HFFc6 (cell line): ENCODE results near the gene IRS2. TPM values are rescaled to one million over a fixed set of nuclear protein-coding genes. Genes with fewer than 3 reads are reported as not detected.

Experiments used
- DNase-seq: peaks from one replicate; pipeline ENCODE4 v3.0.0-alpha.2; 2018
- H3K27ac Mint-ChIP-seq: 2 replicates; pipeline ENCODE4 v1.8.0; 2020; ENCODE audit warnings: mild to moderate bottlenecking, mixed read lengths
- H3K27me3 Mint-ChIP-seq: 2 replicates; pipeline ENCODE4 v1.8.0; 2021; ENCODE audit warnings: mild to moderate bottlenecking, moderate library complexity, mixed read lengths; ENCODE audit not compliant: insufficient read depth
- H3K36me3 Mint-ChIP-seq: 2 replicates; pipeline ENCODE4 v1.8.0; 2021; ENCODE audit warnings: low read depth, mixed read lengths
- H3K4me1 Mint-ChIP-seq: 2 replicates; pipeline ENCODE4 v1.8.0; 2020; ENCODE audit warnings: low read depth, mixed read lengths
- H3K4me3 Mint-ChIP-seq: 2 replicates; pipeline ENCODE4 v1.8.0; 2020; ENCODE audit warnings: mild to moderate bottlenecking, moderate library complexity, mixed read lengths
- H3K9me3 Mint-ChIP-seq: 2 replicates; pipeline ENCODE4 v1.8.0; 2020; ENCODE audit warnings: mild to moderate bottlenecking, mixed read lengths
- total RNA-seq, 6 experiments: library from RNA; stranded (reverse); fragmentation: NEBNext Ultra II Directional; extraction: Animal tissue kit (Norgen Biotek cat#: 25700); gene quantifications; 2 replicates in 1 of 6; 3 replicates in 5 of 6; pipeline ENCODE4 v1.2.3, GENCODE V29; 2021
- TF ChIP-seq, protein P1 (sequence below): fragments of 200-600 bp; sonication (generic); IDR thresholded peaks from 2 replicates; pipeline ENCODE4 v1.5.0; 2021; ENCODE audit warnings: antibody characterized with exemption, mild to moderate bottlenecking

Gene IRS2
- total RNA-seq, 6 experiments from 2014 or later: 5.2 to 11.1 (median 5.5) TPM

DNA sequence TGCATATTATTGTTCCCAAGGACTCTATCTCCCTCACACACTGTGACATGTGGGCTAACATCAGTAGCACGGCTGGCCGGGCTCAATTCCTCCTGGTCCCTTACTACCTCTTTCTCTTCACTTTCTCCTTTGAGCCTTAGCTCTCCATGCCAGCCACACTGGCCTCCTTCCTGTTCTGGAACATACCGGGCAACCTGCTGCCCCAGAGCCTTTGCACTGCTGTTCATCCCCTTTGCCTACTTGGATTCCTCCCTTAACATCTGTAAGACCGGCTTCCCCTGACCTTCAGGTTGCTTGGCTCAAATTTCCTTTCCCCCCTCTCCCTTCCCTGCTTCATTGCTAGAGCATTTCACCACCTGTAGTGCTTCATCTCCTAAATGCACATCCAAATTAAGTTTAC, 17.1 kb downstream of the IRS2 start:
- DNase-seq: no peak
- no peak overlapping the region for H3K27ac Mint-ChIP-seq
- H3K9me3 Mint-ChIP-seq: no peaks in the 10 kb centered on the region
- no peaks in the 10 kb centered on the region; the same call in none of the 2 replicates for H3K27me3 Mint-ChIP-seq
- peaks cover 23% of the 10 kb centered on the region for H3K36me3 Mint-ChIP-seq
- TF ChIP-seq, protein P1, sequence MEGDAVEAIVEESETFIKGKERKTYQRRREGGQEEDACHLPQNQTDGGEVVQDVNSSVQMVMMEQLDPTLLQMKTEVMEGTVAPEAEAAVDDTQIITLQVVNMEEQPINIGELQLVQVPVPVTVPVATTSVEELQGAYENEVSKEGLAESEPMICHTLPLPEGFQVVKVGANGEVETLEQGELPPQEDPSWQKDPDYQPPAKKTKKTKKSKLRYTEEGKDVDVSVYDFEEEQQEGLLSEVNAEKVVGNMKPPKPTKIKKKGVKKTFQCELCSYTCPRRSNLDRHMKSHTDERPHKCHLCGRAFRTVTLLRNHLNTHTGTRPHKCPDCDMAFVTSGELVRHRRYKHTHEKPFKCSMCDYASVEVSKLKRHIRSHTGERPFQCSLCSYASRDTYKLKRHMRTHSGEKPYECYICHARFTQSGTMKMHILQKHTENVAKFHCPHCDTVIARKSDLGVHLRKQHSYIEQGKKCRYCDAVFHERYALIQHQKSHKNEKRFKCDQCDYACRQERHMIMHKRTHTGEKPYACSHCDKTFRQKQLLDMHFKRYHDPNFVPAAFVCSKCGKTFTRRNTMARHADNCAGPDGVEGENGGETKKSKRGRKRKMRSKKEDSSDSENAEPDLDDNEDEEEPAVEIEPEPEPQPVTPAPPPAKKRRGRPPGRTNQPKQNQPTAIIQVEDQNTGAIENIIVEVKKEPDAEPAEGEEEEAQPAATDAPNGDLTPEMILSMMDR: no peak
- H3K4me3 Mint-ChIP-seq: no peak overlapping the region
- peaks cover 23% of the 10 kb centered on the region for H3K4me1 Mint-ChIP-seq

DNA sequence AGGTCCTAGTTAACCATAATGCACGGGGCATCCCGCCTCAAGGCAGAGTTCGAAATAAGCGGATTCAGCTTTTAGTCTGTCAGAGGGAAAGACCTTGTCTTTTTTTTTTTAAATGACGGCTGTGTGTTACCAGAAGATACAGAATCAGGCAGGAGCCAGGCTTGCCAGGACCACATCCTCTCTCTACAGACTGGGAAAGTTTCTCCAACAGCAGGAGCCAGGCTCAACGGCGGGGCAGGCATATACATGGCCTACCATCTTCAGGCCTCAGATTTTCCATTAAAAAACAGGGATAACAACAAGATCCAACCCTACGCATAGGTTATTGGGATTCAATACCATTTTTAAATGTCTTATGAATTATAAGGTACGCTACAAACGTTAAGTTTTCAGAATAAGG, 17.8 kb downstream of the IRS2 start:
- no peaks in the 10 kb centered on the region for H3K9me3 Mint-ChIP-seq
- peaks cover 16% of the 10 kb centered on the region for H3K36me3 Mint-ChIP-seq
- H3K4me1 Mint-ChIP-seq: peaks cover 22% of the 10 kb centered on the region
- no peak overlapping the region for H3K4me3 Mint-ChIP-seq
- DNase-seq: no peak
- TF ChIP-seq, protein P1: no peak
- no peak overlapping the region for H3K27ac Mint-ChIP-seq
- no peaks in the 10 kb centered on the region; the same call in none of the 2 replicates for H3K27me3 Mint-ChIP-seq

DNA sequence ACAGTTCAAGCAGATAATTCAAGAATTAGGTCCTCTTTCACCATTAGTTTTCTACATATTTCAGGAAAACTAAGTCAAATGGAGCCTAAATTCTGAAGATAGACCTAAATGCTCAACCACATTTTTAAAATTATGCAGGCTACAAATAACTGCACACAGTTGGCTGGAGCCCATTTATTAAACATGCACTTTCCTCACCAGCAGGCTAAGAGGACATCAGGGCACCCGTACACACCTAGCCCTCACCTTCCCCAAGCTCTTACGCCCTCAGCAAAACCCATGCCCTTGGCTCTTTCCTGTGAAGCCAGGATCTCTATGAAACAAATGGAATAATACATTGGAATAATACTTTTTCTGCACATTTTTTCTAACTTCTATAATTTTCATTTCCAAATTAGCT, 18.2 kb downstream of the IRS2 start:
- Mint-ChIP-seq H3K36me3 (peaks cover 12% of the 10 kb centered on the region; the same call in 1 of the 2 replicates), H3K27ac (no peak overlapping the region), H3K4me3 (no peak overlapping the region), H3K4me1 (peaks cover 17% of the 10 kb centered on the region), H3K9me3 (no peaks in the 10 kb centered on the region), H3K27me3 (no peaks in the 10 kb centered on the region; the same call in none of the 2 replicates)
- TF ChIP-seq, protein P1: no peak
- no peak for DNase-seq

DNA sequence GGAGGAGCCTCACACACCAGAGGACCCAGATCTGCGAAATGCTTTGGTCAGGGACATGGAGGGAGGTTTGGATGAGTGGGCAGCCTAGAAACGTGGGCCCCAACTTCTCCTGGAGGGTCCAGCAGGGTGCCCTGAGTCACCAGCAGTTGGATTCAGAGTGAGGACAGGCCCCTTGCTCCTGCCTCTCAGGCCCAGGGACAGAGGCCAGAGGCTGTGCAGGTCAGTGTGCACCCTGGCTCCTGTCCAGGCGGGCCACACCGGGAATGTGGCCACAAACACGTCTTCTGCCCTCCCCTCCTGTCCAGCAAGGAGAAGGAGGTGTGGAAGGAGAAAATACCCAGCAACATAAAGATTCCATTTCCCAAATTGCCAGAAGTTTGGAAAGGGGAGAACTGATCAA, 19.4 kb downstream of the IRS2 start:
- TF ChIP-seq, protein P1: no peak
- Mint-ChIP-seq H3K4me1 (peaks cover 23% of the 10 kb centered on the region), H3K27me3 (no peaks in the 10 kb centered on the region; the same call in none of the 2 replicates), H3K27ac (no peak overlapping the region), H3K9me3 (no peaks in the 10 kb centered on the region), H3K36me3 (peaks cover 12% of the 10 kb centered on the region; the same call in 1 of the 2 replicates), H3K4me3 (no peak overlapping the region)
- no peak for DNase-seq

DNA sequence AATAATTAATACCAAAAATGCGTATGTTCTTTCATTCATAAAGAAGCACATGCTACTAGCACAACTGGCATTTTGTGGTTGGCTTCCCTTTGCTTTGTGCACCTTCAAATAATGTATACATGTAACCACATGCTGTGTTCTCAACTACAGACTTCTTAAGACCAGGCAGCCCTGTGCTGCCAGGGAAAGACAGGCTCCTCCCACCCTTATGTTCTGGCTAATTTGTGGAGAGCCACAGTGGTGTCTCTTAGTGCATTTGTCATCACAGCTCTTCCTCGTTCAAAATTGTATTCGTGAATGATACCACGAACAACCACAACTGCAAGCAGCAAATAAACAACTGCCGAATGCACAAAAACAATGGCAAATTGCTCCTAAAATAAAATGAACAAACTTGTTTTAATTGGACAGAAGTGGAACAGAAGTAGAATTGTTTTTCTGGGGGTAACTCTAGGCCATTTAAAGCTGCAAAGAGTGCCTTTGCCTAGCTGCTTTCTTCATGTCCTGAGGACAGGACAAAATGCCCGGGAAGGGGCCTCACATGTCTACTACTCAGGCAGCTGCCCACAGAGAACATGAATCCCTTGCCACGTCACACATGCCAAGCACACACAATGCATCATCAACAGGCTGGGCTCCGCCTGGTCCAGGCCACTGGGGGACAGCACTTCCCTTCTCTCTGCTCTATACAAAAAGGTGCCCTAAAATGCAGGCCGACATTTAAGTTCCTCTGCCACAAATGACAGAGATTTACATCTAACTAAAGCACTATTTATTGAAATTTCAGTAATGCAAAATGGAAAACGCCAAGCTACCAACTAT, 21.7 kb downstream of the IRS2 start:
- Mint-ChIP-seq H3K9me3 (no peaks in the 10 kb centered on the region), H3K27me3 (no peaks in the 10 kb centered on the region; the same call in 1 of the 2 replicates), H3K36me3 (0 out of 2 replicates have a peak, but pooled peaks cover 4% of the 10 kb centered on the region), H3K27ac (peak overlapping the region; percentile 85), H3K4me3 (peak overlapping the region; percentile 50; the same call in 1 of the 2 replicates), H3K4me1 (peaks cover 45% of the 10 kb centered on the region)
- TF ChIP-seq, protein P1: peak; percentile 62
- peak; percentile 69 for DNase-seq
